HepG2 (cell line): ENCODE data around the gene MYCBPAP. TPM values are rescaled to one million over a fixed set of nuclear protein-coding genes. Genes with fewer than 3 reads are reported as not detected.

Source experiments
- CTCF ChIP-seq: sonication (generic); formaldehyde crosslinking; IDR thresholded peaks from 2 replicates; pipeline ENCODE4 v1.5.0; 2020; ENCODE audit warnings: mild to moderate bottlenecking, missing genetic modification reagents, moderate library complexity
- HNRNPLL ChIP-seq: fragments of 200-400 bp; formaldehyde crosslinking; IDR thresholded peaks from 2 replicates; pipeline ENCODE4 v1.6.1; 2017; ENCODE audit warnings: mild to moderate bottlenecking, low read depth, low read length; ENCODE audit not compliant: poor library complexity, severe bottlenecking
- KLF11 ChIP-seq: IDR thresholded peaks from 2 replicates; pipeline ENCODE4 v1.6.1; 2016; ENCODE audit warnings: missing compliant biosample characterization
- MEF2D ChIP-seq: sonication (generic); formaldehyde crosslinking; IDR thresholded peaks from 2 replicates; pipeline ENCODE4 v1.5.1; 2020; ENCODE audit warnings: mild to moderate bottlenecking, missing genetic modification reagents
- NCOA2 ChIP-seq: sonication (generic); formaldehyde crosslinking; IDR thresholded peaks from 2 replicates; pipeline ENCODE4 v1.8.0; 2022; ENCODE audit warnings: inconsistent platforms
- PATZ1 ChIP-seq: sonication (generic); formaldehyde crosslinking; IDR thresholded peaks from 2 replicates; pipeline ENCODE4 v1.4.0; 2020; ENCODE audit warnings: missing genetic modification reagents
- RORA ChIP-seq: sonication (generic); formaldehyde crosslinking; IDR thresholded peaks from 2 replicates; pipeline ENCODE4 v1.5.0; 2020; ENCODE audit warnings: mild to moderate bottlenecking, missing genetic modification reagents, moderate library complexity
- SP1 ChIP-seq, 2 experiments: fragments of 450-650 bp in 1 of 2; sonication (generic) in 1 of 2; formaldehyde crosslinking in 1 of 2; IDR thresholded peaks; 2 replicates each; pipeline versions ENCODE4 v1.4.0 to v1.6.1; 2016 to 2020; ENCODE audit warnings: missing genetic modification reagents in 1 of 2
- SSRP1 ChIP-seq: IDR thresholded peaks from 2 replicates; pipeline ENCODE4 v1.6.1; 2016; ENCODE audit warnings: control low read depth
- STAG1 ChIP-seq: sonication (generic); formaldehyde crosslinking; IDR thresholded peaks from 2 replicates; pipeline ENCODE4 v1.4.0; 2020; ENCODE audit warnings: missing genetic modification reagents
- XRCC5 ChIP-seq: fragments of 200-400 bp; formaldehyde crosslinking; optimal IDR thresholded peaks from 2 replicates; pipeline ENCODE3; 2017; ENCODE audit warnings: mild to moderate bottlenecking, low read length
- ZNF121 ChIP-seq: sonication (generic); formaldehyde crosslinking; IDR thresholded peaks from 2 replicates; pipeline ENCODE4 v1.5.0; 2020; ENCODE audit warnings: mild to moderate bottlenecking, missing genetic modification reagents
- ZNF562 ChIP-seq: sonication (generic); formaldehyde crosslinking; IDR thresholded peaks from 2 replicates; pipeline ENCODE4 v1.8.0; 2022; ENCODE audit warnings: missing genetic modification reagents, borderline replicate concordance
- ZNF770 ChIP-seq: sonication (generic); formaldehyde crosslinking; IDR thresholded peaks from 2 replicates; pipeline ENCODE4 v1.5.0; 2020; ENCODE audit warnings: mild to moderate bottlenecking, missing genetic modification reagents
- ZNF839 ChIP-seq: sonication (generic); formaldehyde crosslinking; IDR thresholded peaks from 2 replicates; pipeline ENCODE4 v1.4.0; 2020; ENCODE audit warnings: missing genetic modification reagents, mild to moderate bottlenecking, borderline replicate concordance
- polyA plus RNA-seq, 8 experiments: library from polyadenylated mRNA; depleted of rRNA in 3 of 8; stranded (reverse) in 7 of 8; unstranded in 1 of 8; fragments of >200 nt; fragmentation: Illumina TruSeq in 4 of 8; extraction: Trizol in 4 of 8; gene quantifications; 2 replicates each; pipeline versions ENCODE4 v1.2.1 to v1.2.3, GENCODE V29; 2011 to 2016; ENCODE audit warnings: low read depth in 4 of 8, missing spikeins in 1 of 8, mixed read lengths in 1 of 8; ENCODE audit not compliant: insufficient read depth in 1 of 8
- total RNA-seq, 5 experiments: library from RNA; depleted of rRNA; stranded (reverse); fragments of >200 nt; fragmentation: Illumina TruSeq; extraction: Trizol; gene quantifications; 2 replicates each; pipeline ENCODE4 v1.2.3, GENCODE V29; 2016; ENCODE audit warnings: low read depth in 1 of 5

The MYCBPAP gene
- total and polyA plus RNA-seq, 2 of the 13 experiments (the other 11 are each of a cell fraction or from before 2014, with no cell fraction given) = 0.22 to 0.24 TPM

- TF ChIP-seq PATZ1 (CRISPR knock-in tag) (peak; percentile 53; the same call in 1 of the 2 replicates), SP1 (IDR thresholded peaks at IDR 0.05) (no peak), SP1 (CRISPR knock-in tag; IDR thresholded peaks at IDR 0.05) (peak; percentile 35; the same call in 1 of the 2 replicates), ZNF121 (peak; percentile 93), XRCC5 (peak; percentile 61), HNRNPLL (peak; percentile 14), KLF11 (CRISPR knock-in tag) (no peak), RORA (CRISPR knock-in tag) (no peak), ZNF839 (CRISPR knock-in tag) (0 out of 2 replicates have a peak, but pooled peaks have one; percentile 13), MEF2D (CRISPR knock-in tag) (no peak), ZNF770 (CRISPR knock-in tag) (no peak), ZNF562 (CRISPR knock-in tag) (no peak), SSRP1 (no peak), CTCF (CRISPR knock-in tag) (peak; percentile 50), STAG1 (peak; percentile 21; the same call in 1 of the 2 replicates), NCOA2 (CRISPR knock-in tag) (0 out of 2 replicates have a peak, but pooled peaks have one; percentile 21)
Observed at GRCh38 chr17:50534222-50534978, 26.2 kb downstream of the MYCBPAP start (continued).
